ENCODE data around the gene CSNK1D.

Gene CSNK1D

GRCh38 chr17:82273327-82274133 is at the start of gene CSNK1D:
Gene CSNK1D, minus strand, starts transcription at chr17:82273700. Its CDS starts 319 bp downstream, at chr17:82273381.
- TF ChIP-seq CTCF (IDR thresholded peaks at IDR 0.05; ENCODE audit: low read depth, low read length) = no peak
- no peak for DNase-seq (ENCODE audit: extremely low read depth, low read depth)

GRCh38 chr17:82322526-82323453 is 49.3 kb upstream of the CSNK1D start:
- no peak for DNase-seq (ENCODE audit: extremely low read depth, low read depth)
- no peak for TF ChIP-seq CTCF (IDR thresholded peaks at IDR 0.05; ENCODE audit: low read depth, low read length)

GRCh38 chr17:82321947-82322466 is 48.5 kb upstream of the CSNK1D start:
- no peak for DNase-seq (ENCODE audit: extremely low read depth, low read depth)
- no peak for TF ChIP-seq CTCF (IDR thresholded peaks at IDR 0.05; ENCODE audit: low read depth, low read length)

GRCh38 chr17:82320956-82321927 is 47.7 kb upstream of the CSNK1D start:
- TF ChIP-seq CTCF (IDR thresholded peaks at IDR 0.05; ENCODE audit: low read depth, low read length) = peak; percentile 43
- DNase-seq (ENCODE audit: extremely low read depth, low read depth) = no peak

GRCh38 chr17:82320140-82320840 is 46.8 kb upstream of the CSNK1D start:
- TF ChIP-seq CTCF (IDR thresholded peaks at IDR 0.05; ENCODE audit: low read depth, low read length) = no peak
- no peak for DNase-seq (ENCODE audit: extremely low read depth, low read depth)

- DNase-seq (ENCODE audit: extremely low read depth, low read depth) = no peak
These were observed 46.1 kb upstream of the CSNK1D start for GRCh38 chr17:82319619-82320062.

More at GRCh38 chr17:82319619-82320062, 46.1 kb upstream of the CSNK1D start:
- TF ChIP-seq CTCF (IDR thresholded peaks at IDR 0.05; ENCODE audit: low read depth, low read length) = no peak
